B cell (primary cell): ENCODE measurements around the gene CXorf49. TPM values are rescaled to one million over a fixed set of nuclear protein-coding genes. Genes with fewer than 3 reads are reported as not detected.
"Not testable (repeated sequence)": the region's sequence is repeated elsewhere in the genome, so short reads cannot be mapped to it uniquely, and the experiment has no call there.

Source experiments
- ATAC-seq: fragments of 200-7000 bp; cut with Tn5 transposase; one replicate; pipeline ENCODE4 v1.10.0; 2021; ENCODE audit warnings: low read depth, mild to moderate bottlenecking, moderate number of reproducible peaks, moderate library complexity
- CTCF ChIA-PET: fragments of 350-600 bp; sonication (Branson Sonifier 250); formaldehyde crosslinking; loops from one replicate; lab custom pipeline; 2021; ENCODE audit warnings: antibody characterized with exemption, inconsistent platforms; lab: Charles Lee
- POLR2A ChIA-PET: fragments of 350-600 bp; sonication (Branson Sonifier 250); formaldehyde crosslinking; loops from one replicate; lab custom pipeline; 2021; ENCODE audit warnings: antibody characterized with exemption; lab: Charles Lee
- DNase-seq: peaks from one replicate; pipeline ENCODE4 v3.0.0; 2013
- H2AFZ ChIP-seq: 2 replicates; pipeline ENCODE4 v1.6.1; 2012; ENCODE audit warnings: mild to moderate bottlenecking, low read depth, low read length; ENCODE audit not compliant: insufficient read depth, poor library complexity, severe bottlenecking
- H3K27ac ChIP-seq, 2 donors: 1 replicate in 1 of 2; 2 replicates in 1 of 2; pipeline ENCODE4 v1.5.1; 2012 to 2013; ENCODE audit warnings: low read length in 2 of 2, mild to moderate bottlenecking in 2 of 2, moderate library complexity in 1 of 2
- H3K27me3 ChIP-seq, 4 experiments: fragments of 200-600 bp in 1 of 4; sonication (generic) in 1 of 4; replicated peaks in 1 of 4; 1 replicate in 2 of 4; 2 replicates in 2 of 4; pipeline versions ENCODE4 v1.6.1 to v1.7.0; 2013 to 2016; ENCODE audit warnings: low read length in 3 of 4, mild to moderate bottlenecking in 2 of 4, mixed read lengths in 1 of 4, moderate library complexity in 1 of 4; ENCODE audit not compliant: insufficient read depth in 4 of 4, control insufficient read depth in 3 of 4; ENCODE audit errors: control extremely low read depth in 1 of 4
- H3K36me3 ChIP-seq, 2 experiments: replicated peaks in 1 of 2; 1 replicate in 1 of 2; 2 replicates in 1 of 2; pipeline versions ENCODE4 v1.6.1 to v1.7.1; 2013; ENCODE audit warnings: low read length in 1 of 2; ENCODE audit not compliant: insufficient read depth in 2 of 2, control insufficient read depth in 1 of 2; ENCODE audit errors: control extremely low read depth in 1 of 2, extremely low read depth in 1 of 2
- H3K4me1 ChIP-seq, 2 donors: fragments of 200-600 bp in 1 of 2; sonication (generic) in 1 of 2; 1 replicate in 1 of 2; 2 replicates in 1 of 2; pipeline versions ENCODE4 v1.5.1 to v1.6.1; 2013 to 2017; ENCODE audit warnings: low read length in 2 of 2; ENCODE audit not compliant: control insufficient read depth in 2 of 2, insufficient read depth in 2 of 2
- H3K4me2 ChIP-seq: replicated peaks from 2 replicates; pipeline ENCODE3; 2012; ENCODE audit warnings: mild to moderate bottlenecking, low read depth, low read length; ENCODE audit not compliant: poor library complexity, severe bottlenecking
- H3K4me3 ChIP-seq, 5 experiments: fragments of 200-600 bp in 1 of 5; sonication (generic) in 1 of 5; 1 replicate in 3 of 5; 2 replicates in 2 of 5; pipeline versions ENCODE4 v1.5.1 to v1.7.0; 2011 to 2016; ENCODE audit warnings: low read length in 4 of 5, mild to moderate bottlenecking in 4 of 5, low read depth in 2 of 5, control low read depth in 1 of 5, moderate library complexity in 1 of 5; ENCODE audit not compliant: insufficient read depth in 1 of 5; ENCODE audit errors: control extremely low read depth in 1 of 5, extremely low read depth in 1 of 5
- H3K79me2 ChIP-seq: fragments of 200-600 bp; sonication (generic); one replicate; pipeline ENCODE4 v1.6.0; 2016; ENCODE audit warnings: low read length; ENCODE audit not compliant: control insufficient read depth, insufficient read depth
- H3K9ac ChIP-seq: fragments of 200-600 bp; sonication (generic); 2 replicates; pipeline ENCODE4 v1.6.1; 2017; ENCODE audit warnings: mild to moderate bottlenecking, low read length, moderate library complexity
- H3K9me3 ChIP-seq, 3 donors: one replicate each; pipeline versions ENCODE4 v1.6.1 to v1.7.1; 2013; ENCODE audit warnings: low read length in 2 of 3; ENCODE audit not compliant: control insufficient read depth in 2 of 3, insufficient read depth in 1 of 3; ENCODE audit errors: control extremely low read depth in 1 of 3
- H4K20me1 ChIP-seq: 2 replicates; pipeline ENCODE4 v1.6.0; 2012; ENCODE audit warnings: mild to moderate bottlenecking, low read length; ENCODE audit not compliant: insufficient read depth, control insufficient read depth, poor library complexity, severe bottlenecking
- H3K27ac Mint-ChIP-seq: one replicate; pipeline ENCODE4 v1.8.0; 2021; ENCODE audit warnings: mixed read lengths
- H3K27me3 Mint-ChIP-seq: one replicate; pipeline ENCODE4 v1.8.0; 2021; ENCODE audit warnings: mixed read lengths
- H3K4me1 Mint-ChIP-seq: one replicate; pipeline ENCODE4 v1.8.0; 2021; ENCODE audit warnings: mixed read lengths
- H3K4me3 Mint-ChIP-seq: one replicate; pipeline ENCODE4 v1.8.0; 2021; ENCODE audit warnings: mixed read lengths
- H3K9me3 Mint-ChIP-seq: one replicate; pipeline ENCODE4 v1.8.0; 2022; ENCODE audit warnings: mixed read lengths; ENCODE audit not compliant: insufficient read depth
- WGBS: methylation state at CpG from one replicate; pipeline ENCODE4 v1.1.5; 2013; ENCODE audit warnings: missing lambda C conversion rate; ENCODE audit not compliant: insufficient coverage; 5-methylcytosine and 5-hydroxymethylcytosine counted together
- intact Hi-C: fragments of 100-400 bp; cut with micrococcal nuclease; formaldehyde crosslinking; loops from one replicate; pipeline ENCODE4 v1.10.0; 2022
- polyA plus RNA-seq: library from polyadenylated mRNA; depleted of rRNA; stranded (reverse); fragments of >200 nt; gene quantifications from 2 replicates; pipeline ENCODE4 v1.2.3, GENCODE V29; 2012
- total RNA-seq, 2 donors: library from RNA; stranded (reverse); fragments of 120-200 nt in 1 of 2; gene quantifications; 1 replicate in 1 of 2; 2 replicates in 1 of 2; pipeline versions ENCODE4 v1.2.3 to v1.2.4, GENCODE V29; 2013 to 2022

Gene CXorf49
- total and polyA plus RNA-seq, 2 donors (not counting 1 experiment from before 2014, with no cell fraction given) = not detected

DNA sequence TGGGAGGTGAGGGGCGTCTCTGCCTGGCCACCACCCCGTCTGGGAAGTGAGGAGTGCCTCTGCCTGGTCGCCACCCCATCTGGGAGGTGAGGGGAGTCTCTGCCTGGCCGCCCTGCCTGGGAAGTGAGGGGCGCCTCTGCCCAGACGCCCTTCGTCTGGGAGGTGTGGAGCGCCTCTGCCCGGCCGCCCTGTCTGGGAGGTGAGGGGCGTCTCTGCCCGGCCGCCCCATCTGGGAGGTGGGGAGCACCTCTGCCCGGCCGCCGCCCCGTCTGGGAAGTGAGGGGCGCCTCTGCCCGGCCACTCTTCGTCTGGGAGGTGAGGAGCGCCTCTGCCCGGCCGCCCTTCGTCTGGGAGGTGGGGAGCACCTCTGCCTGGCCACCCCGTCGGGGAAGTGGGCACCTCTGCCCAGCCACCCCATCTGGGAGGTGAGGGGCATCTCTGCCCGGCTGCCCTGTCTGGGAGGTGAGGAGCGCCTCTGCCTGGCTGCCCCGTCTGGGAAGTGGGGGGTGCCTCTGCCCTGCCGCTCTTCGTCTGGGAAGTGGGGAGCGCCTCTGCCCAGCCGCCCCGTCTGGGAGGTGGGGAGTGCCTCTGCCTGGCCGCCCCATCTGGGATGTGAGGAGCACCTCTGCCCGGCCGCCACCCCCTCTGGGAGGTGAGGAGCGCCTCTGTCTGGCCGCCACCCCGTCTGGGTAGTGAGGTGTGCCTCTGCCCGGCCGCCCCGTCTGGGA lies 41.9 kb downstream of the CXorf49 start:
- POLR2A ChIA-PET, H3K4me3 ChIP-seq, DNase-seq, H3K4me3 Mint-ChIP-seq, H3K36me3 ChIP-seq, H2AFZ ChIP-seq, H4K20me1 ChIP-seq, H3K27me3 ChIP-seq, H3K79me2 ChIP-seq, H3K4me1 ChIP-seq, H3K4me1 Mint-ChIP-seq, H3K4me2 ChIP-seq, H3K9me3 Mint-ChIP-seq, CTCF ChIA-PET, H3K27ac Mint-ChIP-seq, intact Hi-C loops, ATAC-seq, H3K9me3 ChIP-seq, H3K9ac ChIP-seq, H3K27ac ChIP-seq: not testable (repeated sequence)
- peaks cover 15% of the 10 kb centered on the region for H3K27me3 Mint-ChIP-seq
- WGBS = 98% methylated on average over 11 of the region's 43 CpGs

GRCh38 chrX:71675636-71676035 lies 42.4 kb downstream of the CXorf49 start:
- DNase-seq, CTCF ChIA-PET: not testable (repeated sequence)

More at GRCh38 chrX:71675636-71676035, 42.4 kb downstream of the CXorf49 start:
- H3K9ac ChIP-seq, H3K4me1 Mint-ChIP-seq, H3K4me2 ChIP-seq, H3K9me3 Mint-ChIP-seq, H3K27me3 ChIP-seq, H3K4me1 ChIP-seq, H3K4me3 Mint-ChIP-seq, H4K20me1 ChIP-seq, H2AFZ ChIP-seq, H3K27ac ChIP-seq, H3K36me3 ChIP-seq, intact Hi-C loops, H3K9me3 ChIP-seq, H3K4me3 ChIP-seq, POLR2A ChIA-PET, ATAC-seq, H3K27ac Mint-ChIP-seq, H3K79me2 ChIP-seq: not testable (repeated sequence)
- H3K27me3 Mint-ChIP-seq = peaks cover 18% of the 10 kb centered on the region
- 98% methylated on average over 13 of the region's 23 CpGs for WGBS
